ENCODE measurements around the gene TXNDC11.

DNA sequence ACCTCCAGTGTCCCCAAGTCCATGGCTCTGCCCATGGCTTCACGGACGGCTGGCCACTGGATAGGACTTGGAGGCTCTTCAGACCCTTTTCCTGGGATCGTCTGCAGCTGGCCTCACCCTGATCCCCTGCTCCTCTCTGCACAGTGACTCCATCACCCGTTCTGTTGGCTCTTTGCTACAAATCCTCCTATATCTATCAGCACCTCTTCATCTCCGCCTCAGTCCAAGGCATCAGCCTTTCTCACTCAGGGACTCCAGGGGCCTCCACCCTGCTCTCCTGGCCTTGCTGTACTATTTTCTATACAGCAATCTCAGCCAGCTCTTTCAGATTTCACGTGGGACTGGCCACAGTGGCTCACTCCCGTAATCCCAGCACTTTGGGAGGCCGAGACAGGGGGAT, 85.1 kb downstream of the TXNDC11 start:
- no peak for TF ChIP-seq EZH2 (IDR thresholded peaks at IDR 0.05; ENCODE audit: insufficient read depth, low read length)
- TF ChIP-seq, protein P1, sequence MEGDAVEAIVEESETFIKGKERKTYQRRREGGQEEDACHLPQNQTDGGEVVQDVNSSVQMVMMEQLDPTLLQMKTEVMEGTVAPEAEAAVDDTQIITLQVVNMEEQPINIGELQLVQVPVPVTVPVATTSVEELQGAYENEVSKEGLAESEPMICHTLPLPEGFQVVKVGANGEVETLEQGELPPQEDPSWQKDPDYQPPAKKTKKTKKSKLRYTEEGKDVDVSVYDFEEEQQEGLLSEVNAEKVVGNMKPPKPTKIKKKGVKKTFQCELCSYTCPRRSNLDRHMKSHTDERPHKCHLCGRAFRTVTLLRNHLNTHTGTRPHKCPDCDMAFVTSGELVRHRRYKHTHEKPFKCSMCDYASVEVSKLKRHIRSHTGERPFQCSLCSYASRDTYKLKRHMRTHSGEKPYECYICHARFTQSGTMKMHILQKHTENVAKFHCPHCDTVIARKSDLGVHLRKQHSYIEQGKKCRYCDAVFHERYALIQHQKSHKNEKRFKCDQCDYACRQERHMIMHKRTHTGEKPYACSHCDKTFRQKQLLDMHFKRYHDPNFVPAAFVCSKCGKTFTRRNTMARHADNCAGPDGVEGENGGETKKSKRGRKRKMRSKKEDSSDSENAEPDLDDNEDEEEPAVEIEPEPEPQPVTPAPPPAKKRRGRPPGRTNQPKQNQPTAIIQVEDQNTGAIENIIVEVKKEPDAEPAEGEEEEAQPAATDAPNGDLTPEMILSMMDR (IDR thresholded peaks at IDR 0.05; ENCODE audit: insufficient read depth, low read depth, low read length) = no peak
